HG02840 (cell line): Measurements from ENCODE around the gene LEF1.
A peak's percentile ranks its signal among the peaks of the same experiment; 100 is the strongest.

Experiments
- ATAC-seq: cut with Tn5 transposase; IDR thresholded peaks from one replicate; pipeline ENCODE4 v1.9.1; 2021; ENCODE audit warnings: mild to moderate bottlenecking, moderate library complexity, moderate number of reproducible peaks; ENCODE audit not compliant: unreplicated experiment, low FRiP score

The LEF1 gene

DNA sequence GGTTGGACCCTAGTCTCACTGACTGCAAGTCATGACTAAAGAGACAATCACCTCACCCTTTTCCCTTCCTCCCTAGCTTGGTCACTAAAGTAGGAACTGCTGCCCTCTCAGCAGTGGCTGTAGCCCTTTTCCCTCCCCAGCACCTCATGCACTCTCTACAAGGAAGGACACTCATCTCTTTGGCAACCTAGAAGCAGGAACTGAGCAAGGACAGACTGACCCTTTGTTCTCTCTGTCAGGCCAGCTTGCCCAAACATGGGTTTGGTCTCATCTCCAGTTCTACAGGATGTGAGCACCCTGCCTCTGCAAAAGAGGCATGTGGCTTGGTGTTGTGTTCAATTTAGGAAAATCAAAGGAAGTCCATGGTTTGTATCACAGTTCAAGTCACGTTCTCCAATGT lies 15.8 kb downstream of the LEF1 start:
- ATAC-seq = no peak

DNA sequence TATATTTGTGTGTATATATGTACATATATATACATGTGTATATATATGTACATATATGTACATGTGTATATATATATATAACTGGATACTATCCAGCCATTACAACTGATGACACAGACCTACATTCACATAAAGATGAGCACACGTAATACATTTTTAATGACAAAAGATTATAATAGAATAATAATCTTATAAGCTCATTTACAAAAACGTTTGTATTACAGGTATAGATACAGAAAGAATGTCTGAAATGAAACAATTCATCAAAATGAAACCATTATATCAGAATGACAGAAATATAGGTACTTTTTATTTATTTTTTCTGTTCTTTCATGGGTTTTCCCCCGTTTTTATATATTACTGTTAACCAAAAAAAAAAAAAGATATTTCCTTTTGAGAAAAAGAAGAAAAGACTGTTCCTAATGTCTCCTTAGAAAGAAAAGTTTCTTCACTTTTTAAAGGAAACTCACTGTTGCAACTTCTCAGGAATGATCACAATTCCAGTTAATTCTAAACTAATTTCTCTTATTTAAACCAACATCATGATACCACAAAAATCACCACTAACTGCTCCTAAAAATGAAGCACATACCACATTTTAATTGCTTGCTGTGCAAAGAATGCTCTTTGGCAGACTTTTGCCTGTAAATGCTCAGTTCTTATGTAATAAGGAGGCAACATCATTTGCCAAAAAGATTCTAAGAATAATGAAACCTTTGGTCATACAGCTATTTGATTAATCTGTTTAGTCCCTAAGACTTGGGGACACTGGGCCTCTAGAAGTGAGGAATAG lies 18.9 kb downstream of the LEF1 start:
- no peak for ATAC-seq

DNA sequence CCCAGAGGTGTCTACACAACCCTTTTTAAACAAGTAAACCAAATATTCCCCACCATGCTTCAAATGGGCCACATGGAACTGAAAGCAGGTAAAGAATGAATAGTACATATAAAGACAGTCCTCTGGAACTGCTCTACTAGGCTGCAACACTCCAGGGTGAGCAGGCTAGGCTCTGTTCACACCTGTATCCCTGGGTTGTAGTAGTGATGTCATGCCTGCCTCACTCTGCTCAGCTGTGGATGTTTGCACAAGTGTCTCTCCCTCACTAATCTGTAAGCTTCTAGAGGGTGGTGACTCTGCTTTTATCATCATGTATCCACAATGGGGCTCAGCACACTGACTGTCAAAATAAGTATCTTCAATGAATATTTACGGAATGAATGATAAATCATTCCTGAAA lies 20.4 kb downstream of the LEF1 start:
- no peak for ATAC-seq

DNA sequence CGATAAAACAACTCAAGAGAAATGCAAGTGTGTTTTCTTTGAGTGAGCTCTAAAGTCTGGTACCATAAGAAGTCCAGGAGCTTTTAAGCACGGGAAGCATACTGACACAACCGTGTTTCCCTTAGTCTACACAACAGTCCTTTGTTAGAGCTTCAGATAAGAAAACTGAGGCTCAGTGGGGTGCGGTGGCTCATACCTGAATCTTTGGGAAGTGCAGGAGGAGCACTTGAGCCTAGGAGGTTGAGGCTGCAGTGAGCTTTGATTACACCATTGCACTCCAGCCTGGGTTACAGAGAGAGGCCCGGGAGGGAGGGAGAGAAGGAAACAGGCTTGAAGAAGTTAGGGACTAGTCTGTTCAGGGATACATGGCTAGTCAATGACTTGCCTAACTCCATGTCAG lies 21.9 kb downstream of the LEF1 start:
- ATAC-seq = no peak

DNA sequence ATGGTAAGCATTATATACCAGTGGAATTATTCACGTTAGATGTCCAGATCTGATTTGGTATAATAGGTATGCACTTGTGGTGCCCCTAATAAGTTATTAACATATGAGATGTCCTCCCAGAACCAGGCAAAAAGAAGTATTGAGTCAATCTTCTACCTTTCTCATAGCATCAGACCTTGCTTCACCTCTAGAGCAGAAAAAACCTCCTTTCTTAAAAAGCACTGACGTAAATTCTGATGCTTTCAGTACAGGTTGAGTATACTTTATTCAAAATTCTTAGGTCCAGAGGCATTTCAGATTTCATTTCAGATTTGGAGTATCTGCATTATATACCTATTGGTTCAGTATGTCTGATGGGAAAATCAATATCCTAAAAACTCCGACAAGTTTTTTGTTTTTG lies 22.4 kb downstream of the LEF1 start:
- no peak for ATAC-seq

DNA sequence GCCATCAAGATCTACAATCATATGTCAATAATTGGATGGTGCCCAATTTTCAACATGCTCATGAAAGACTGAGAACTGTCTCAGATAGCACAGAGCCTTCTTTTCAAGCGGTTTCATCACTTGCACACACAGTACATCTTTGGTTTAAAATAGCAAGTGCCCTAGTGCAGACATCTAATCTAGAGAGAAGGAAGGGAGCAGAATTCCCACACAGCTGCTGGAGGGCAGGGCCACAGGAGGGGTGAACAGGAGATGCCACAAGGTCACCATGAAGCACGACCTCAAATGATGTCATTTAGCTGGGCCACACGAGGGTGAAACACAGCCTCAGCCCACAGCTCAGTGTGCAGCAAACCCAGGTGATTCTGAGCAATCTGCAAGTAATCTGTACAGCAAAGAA lies 24.3 kb downstream of the LEF1 start:
- ATAC-seq = no peak

DNA sequence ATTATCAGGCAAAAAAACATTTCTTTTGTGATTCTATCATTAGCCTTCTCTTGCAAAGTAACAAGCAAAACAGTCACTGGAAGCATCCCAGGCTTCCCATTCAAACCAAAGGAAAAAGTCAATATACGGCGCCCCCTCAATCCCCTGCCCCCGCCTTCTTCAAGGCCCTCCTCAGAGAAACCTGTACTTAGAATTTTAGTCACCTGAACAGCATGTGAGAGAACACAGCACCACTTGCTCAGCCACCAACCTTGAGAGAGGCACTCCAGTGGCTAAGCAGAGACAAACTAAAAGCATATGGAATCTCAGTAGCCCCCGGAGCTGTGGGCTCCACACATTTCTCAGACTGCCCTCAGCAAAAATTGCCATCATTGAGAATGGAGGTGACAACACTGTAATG lies 25.2 kb downstream of the LEF1 start:
- no peak for ATAC-seq

DNA sequence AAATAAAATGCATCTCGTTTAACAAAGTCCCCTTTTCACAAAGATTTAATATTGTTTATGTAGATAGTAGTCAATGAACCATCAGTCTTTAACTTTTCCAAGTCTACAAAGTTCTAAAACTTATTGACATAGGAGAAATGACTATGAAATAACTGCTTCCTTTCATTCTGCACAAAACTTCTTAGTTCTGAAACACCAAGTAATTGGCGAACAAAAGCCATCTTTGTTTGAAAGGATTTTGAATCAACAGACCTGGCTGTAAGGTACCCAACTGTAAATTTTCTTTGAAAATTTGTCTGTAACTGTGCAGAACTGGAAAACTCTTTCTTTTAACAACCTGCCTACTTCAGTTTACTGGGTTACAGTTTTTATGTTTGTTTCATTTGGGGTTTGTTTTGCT lies 25.9 kb downstream of the LEF1 start:
- ATAC-seq = no peak

DNA sequence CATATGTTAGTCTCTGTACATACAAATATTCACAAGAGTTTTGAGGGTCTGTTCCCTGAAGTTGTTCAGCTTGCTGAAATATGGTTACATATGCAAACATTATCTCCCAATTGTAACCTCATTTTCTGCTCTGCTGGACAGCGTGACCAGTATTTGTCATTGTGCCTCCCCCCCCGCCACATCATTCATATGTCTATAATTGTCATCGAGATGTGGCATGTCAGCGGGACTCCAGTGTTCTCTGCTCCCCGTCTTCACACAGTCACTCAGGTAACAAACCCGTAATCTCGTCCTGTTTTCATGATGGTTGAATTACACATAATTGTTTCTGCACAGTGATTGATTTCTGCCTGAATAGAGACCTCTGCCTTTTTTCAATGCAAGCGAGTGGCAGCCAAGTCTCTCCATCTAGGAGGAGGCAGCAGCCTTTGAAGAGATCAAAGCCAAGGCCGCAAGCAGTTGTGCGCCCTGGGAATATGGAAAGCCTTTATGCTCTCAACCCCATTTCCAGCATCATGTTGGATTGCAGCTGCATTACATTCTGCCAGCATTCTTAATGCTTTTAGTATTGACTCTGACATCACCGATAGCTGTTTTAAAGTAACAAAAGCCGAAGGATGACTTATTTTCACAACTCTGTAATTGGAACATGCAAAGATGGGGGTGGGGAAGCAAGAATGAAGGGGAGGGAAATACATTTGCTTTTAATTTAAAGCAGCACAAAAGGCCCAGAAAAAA lies 27.4 kb downstream of the LEF1 start:
- ATAC-seq = no peak

DNA sequence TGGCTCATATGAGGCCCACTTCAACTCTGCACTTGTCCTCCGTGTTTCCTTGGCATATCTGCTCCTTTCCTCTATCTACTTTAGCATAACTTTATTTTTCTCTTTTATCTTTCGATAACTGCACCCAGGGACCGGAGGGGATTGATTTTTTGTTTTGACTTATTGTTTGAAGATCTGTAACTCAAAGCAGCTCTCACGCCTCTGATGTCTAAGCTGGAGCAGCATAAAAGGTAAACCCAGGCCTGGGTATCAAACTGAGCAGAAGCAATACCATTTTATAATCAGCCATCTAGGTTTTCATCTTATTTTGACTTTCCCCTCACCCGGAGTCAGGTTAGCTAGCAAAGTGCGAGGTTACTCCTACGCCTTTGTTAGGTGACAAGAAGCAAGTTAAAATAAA lies 28.4 kb downstream of the LEF1 start:
- no peak for ATAC-seq

DNA sequence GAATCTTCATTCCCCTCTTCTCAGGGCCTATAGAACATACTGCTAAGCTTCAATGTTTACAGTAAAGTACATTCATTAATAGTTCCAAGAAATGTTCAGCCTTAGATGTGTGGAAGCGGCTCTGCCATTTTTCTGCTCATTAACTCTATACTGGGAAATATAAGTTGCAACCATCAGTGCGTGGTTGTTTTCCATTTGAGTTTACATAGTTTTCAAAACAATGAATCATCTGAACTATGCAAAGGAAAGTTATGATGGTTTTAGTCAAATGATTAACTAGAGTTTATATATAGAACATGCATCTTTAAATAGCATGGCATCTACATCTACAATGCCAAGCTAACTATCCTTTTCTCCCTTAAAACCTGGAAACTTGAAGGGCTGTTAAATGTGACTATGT lies 29.6 kb downstream of the LEF1 start:
- no peak for ATAC-seq

DNA sequence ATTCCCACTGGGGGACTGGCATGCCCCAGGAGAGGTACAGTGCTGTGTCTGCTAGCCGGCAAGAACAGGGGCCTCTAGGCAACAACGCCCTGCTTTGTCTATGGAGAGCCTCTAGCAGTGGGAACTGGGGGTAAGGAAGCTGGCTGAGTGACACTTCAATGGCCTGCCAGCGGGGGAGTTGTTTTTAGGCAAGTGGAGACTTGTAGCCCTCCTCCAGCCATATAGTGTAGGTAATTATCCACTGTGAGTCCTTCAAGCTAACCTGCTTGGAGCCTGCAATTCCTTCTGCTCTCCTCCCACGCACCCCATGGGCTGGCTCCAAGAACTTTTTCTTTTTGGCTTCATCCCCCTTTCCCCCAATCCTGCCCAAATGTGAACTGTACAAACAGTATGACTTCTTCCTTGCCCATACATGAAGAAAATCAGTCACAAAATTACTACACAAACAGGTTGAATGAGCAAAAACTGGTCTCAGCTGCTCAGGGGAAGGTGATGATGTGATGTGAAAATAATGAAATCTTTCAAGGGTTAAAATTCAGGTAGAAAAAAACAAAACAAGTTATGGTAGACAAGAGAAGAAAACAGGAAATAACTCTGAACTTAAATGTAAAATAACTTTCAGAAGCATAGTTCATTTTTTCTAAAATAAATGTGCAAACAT lies 33.1 kb downstream of the LEF1 start:
- ATAC-seq = no peak

DNA sequence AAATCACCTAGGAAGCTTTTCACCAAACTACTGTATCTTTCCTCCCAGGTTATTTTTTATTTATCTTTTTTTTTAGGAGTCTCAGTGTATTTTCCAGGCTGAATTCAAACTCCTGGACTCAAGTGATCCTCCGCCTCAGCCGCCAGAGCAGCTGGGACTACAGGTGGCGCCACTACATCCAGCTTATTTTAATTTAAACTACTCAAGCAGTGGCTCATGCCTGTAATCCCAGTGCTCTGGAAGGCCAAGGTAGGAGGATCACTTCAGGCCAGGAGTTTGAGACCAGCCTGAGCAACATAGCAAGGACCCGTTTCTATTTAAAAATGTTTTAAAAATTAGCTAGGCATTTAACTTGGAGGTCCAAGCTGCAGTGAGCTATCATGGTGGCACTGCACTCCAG lies 37.8 kb downstream of the LEF1 start:
- no peak for ATAC-seq

DNA sequence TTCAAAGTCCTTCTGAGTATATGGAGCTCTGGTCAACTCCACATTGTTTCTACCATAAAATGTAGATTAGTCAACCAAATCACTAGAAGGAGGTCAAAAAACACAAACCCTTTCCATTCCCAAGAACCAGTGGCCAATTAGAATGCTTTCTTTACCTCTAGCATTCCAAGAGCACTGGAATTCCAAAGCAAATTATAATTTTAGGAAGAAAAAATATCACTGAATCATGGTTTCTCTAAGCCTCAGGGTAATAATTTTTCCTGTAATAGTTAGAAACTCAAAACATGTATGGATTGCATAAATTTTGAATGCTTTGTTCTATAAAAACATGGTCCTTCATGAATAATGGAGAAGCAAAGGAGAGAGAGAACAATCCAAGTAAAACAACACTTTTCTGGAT lies 39.5 kb downstream of the LEF1 start:
- ATAC-seq = no peak

DNA sequence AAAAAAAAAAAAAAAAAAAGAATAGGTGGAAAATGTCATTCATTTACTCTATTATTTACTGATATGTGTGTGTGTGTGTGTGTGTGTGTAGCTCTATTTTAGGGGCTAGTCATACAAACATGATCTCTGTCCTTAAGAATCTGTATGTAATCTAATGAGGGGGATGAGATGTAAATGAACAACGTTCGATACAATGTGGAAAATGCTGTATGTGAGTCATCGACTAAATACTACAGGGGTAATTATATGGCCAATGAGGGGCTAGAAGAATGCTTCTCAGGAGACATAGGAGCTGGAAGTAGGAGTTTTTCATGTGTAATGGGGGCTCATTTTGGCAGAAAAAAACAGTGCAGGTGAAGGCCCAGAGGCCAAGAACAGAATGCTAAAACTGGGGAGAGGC lies 41.9 kb downstream of the LEF1 start:
- ATAC-seq = no peak

DNA sequence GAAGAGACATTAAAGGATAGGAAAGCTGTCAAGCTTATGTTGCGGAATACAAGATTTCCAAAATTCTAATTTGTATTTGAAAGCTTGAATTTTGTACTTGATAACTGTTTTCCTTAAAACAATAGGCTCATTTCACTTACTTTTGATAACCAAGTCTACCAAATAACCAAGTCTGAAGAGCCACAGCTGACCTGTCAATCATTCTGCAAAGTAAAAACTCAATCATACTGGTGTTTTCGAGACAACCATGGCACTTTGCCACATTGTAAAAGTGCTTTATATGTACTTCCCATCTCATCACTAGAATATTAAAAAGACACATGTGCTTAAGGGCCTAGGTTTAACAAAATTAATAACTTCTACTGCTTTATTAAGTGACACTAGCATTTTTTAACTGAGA lies 47.9 kb downstream of the LEF1 start:
- ATAC-seq = no peak

DNA sequence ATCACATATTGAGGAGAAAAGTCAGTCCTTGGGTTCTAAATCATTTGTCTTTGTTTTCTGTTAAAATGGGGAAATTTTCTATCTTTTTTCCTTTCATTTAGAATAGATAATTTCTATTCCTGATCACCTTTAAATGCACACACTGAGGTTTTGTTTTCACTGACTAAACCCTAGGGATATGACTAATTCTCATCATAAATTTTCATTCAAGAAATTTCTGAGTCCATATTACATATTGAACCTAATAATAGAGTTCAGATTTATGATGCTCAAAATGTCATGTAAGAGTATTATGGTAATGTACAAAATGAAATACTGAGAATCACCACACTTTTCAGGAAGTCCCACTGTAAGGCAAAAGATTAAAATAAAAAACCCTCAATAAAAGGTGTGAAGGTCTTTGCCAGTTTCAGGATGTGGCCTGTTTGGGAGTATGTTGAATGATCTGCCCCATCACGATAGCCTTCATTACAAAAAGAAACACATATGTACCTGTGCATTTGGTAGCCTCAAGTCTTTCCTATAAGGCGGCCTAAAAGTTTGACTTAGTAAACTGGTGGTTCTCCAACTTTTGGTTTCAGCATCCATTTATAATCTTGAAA lies 49.4 kb downstream of the LEF1 start:
- ATAC-seq = no peak

DNA sequence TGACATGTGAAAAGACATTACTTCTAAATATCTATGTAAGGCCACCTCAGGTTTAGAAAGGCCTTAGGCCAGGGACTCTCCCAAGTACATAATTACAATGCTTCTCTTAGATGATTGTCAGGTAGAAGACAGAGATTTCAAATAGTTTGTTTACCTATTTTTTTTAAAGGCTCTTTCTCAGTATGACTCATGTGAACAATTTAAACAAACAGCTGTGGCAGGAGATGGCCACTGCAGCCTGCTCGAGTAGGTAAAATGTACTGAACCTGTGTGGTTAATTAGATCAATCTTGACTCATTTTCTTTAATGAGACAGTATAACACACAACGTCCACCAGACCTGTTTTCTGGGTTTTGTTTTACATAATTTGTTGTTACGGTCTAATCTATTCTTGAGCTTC lies 50.2 kb downstream of the LEF1 start:
- ATAC-seq = peak; percentile 94

DNA sequence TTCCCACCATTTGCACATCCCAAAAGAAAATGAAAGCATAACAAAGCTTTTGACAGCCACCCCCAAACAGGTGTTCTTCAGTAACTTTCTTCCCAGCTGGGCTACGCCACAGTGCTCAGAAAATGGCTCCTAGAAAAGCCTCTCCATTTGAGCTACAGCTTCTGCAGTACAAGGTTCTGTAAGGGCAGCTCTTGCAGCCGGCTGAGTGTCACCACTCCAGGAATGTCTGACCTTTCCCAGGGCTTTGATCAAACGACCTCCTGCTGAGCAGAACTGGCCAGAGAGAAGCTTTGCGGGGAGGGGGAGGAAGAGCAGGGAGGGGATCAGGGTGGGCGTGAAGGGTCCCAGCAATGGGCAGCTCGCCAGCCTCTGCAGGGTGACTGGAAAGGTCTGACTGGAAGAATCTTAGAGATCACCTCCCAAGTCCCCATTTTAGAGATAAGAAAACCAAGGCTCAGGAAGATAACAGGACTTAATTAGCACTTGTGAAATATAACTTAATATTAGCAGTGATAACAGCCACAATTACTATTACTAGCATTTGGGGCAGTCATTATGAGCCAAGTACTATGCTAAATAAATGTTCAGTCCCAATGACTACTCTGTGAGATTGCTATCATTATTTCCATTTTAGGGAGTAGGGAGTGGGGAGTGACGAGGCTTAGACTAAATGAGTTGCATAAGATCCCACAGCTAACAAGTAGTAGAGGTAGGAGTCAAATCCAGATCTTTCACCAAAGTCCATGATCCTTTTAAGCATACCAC lies 51.1 kb downstream of the LEF1 start:
- no peak for ATAC-seq

DNA sequence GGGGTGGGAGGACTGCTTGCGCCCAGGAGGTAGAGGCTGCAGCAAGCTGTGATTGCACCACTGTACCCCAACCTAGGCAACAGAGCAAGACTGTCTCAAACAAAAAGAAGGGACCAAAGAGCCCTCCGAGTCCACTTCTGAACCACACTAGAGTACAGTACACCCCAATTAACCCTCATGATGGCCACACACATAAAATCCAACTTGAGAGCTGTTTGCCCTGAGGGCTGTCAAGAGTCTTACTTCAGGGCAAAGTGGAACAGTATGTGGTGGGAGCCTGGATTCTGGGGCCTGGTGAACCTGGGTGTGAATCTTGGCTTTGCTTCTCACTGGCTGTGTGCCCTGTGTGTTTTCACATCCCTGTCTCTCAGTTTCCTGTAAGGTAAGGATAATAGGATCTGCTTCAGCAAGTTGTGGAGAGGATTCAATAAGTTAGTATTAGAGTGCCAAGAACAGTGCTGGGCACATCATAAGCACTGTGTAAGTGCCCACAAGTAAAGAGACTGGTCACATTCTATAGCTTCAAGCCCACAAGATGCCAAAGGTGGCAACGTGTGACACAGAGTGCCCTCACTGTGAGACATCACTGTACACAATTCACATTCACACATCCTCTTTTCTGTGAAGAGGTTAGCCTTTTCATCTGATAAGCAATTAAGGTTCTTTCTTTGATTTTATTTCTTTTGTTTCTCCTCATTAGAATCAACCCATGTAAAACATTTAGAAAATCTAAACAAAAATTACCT lies 52.1 kb downstream of the LEF1 start:
- no peak for ATAC-seq
